Panc1 (cell line): ENCODE measurements around the gene PTPRJ.

Experiments
- POLR2AphosphoS5 ChIP-seq: IDR thresholded peaks from 2 replicates; pipeline ENCODE4 v1.6.1; 2012; ENCODE audit warnings: mild to moderate bottlenecking, low read depth, low read length, moderate library complexity
- TF ChIP-seq, protein P1 (sequence below): fragments of 450-650 bp; IDR thresholded peaks from 2 replicates; pipeline ENCODE4 v1.5.1; 2017; ENCODE audit warnings: mild to moderate bottlenecking

- TF ChIP-seq, protein P1, sequence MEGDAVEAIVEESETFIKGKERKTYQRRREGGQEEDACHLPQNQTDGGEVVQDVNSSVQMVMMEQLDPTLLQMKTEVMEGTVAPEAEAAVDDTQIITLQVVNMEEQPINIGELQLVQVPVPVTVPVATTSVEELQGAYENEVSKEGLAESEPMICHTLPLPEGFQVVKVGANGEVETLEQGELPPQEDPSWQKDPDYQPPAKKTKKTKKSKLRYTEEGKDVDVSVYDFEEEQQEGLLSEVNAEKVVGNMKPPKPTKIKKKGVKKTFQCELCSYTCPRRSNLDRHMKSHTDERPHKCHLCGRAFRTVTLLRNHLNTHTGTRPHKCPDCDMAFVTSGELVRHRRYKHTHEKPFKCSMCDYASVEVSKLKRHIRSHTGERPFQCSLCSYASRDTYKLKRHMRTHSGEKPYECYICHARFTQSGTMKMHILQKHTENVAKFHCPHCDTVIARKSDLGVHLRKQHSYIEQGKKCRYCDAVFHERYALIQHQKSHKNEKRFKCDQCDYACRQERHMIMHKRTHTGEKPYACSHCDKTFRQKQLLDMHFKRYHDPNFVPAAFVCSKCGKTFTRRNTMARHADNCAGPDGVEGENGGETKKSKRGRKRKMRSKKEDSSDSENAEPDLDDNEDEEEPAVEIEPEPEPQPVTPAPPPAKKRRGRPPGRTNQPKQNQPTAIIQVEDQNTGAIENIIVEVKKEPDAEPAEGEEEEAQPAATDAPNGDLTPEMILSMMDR: no peak
- no peak for TF ChIP-seq POLR2AphosphoS5
Observed at GRCh38 chr11:48193876-48194275, 213.5 kb downstream of the PTPRJ start.
